ENCODE measurements around the gene CHAD.

DNA sequence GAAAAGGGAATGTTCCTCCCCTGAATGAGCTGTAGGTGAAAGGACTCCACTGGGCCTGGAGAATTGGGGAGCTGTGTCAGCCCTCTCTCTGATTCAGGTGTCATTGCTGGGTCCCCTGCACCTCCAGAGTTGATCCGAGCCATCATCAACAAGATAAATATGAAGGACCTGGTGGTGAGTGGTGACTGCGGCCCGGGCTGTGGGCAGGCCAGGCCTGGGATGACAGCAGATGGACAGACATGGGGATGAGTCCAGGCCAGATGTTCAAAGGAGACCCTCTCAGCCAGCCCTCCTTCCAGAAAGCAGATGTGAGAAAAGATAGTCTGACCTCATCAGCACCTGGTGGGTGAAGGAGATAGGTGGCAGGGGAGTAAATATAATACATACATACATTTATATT, 4.6 kb downstream of the CHAD start:
- TF ChIP-seq, protein P1, sequence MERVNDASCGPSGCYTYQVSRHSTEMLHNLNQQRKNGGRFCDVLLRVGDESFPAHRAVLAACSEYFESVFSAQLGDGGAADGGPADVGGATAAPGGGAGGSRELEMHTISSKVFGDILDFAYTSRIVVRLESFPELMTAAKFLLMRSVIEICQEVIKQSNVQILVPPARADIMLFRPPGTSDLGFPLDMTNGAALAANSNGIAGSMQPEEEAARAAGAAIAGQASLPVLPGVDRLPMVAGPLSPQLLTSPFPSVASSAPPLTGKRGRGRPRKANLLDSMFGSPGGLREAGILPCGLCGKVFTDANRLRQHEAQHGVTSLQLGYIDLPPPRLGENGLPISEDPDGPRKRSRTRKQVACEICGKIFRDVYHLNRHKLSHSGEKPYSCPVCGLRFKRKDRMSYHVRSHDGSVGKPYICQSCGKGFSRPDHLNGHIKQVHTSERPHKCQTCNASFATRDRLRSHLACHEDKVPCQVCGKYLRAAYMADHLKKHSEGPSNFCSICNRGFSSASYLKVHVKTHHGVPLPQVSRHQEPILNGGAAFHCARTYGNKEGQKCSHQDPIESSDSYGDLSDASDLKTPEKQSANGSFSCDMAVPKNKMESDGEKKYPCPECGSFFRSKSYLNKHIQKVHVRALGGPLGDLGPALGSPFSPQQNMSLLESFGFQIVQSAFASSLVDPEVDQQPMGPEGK (CRISPR knock-in tag; IDR thresholded peaks at IDR 0.05; ENCODE audit: borderline replicate concordance) = no peak
- TF ChIP-seq OSR1 (CRISPR knock-in tag; IDR thresholded peaks at IDR 0.05) = no peak
- no peak for TF ChIP-seq ZFP30 (CRISPR knock-in tag; IDR thresholded peaks at IDR 0.05)

Measured in SK-N-SH treated with all-trans-retinoic acid at 6 μM for 48 hours (cell line).